HEK293 (cell line): ENCODE results near the gene BLVRB.

Experiments
- CTCF ChIP-seq: fragments of 450-650 bp; formaldehyde crosslinking; IDR thresholded peaks from 2 replicates; pipeline ENCODE4 v1.5.1; 2016; ENCODE audit warnings: missing biosample characterization, missing genetic modification characterization
- GFI1B ChIP-seq: fragments of 450-650 bp; formaldehyde crosslinking; IDR thresholded peaks from 2 replicates; pipeline ENCODE4 v1.5.1; 2016; ENCODE audit warnings: missing biosample characterization, missing genetic modification characterization
- ZNF19 ChIP-seq: fragments of 450-650 bp; formaldehyde crosslinking; IDR thresholded peaks from 2 replicates; pipeline ENCODE4; 2016; ENCODE audit warnings: missing biosample characterization, missing genetic modification characterization, low read depth
- ZNF580 ChIP-seq: fragments of 450-650 bp; formaldehyde crosslinking; IDR thresholded peaks from 2 replicates; pipeline ENCODE4 v1.5.1; 2016; ENCODE audit warnings: missing biosample characterization, missing genetic modification characterization
- TF ChIP-seq, protein P1 (sequence below): fragments of 450-650 bp; formaldehyde crosslinking; optimal IDR thresholded peaks from 2 replicates; pipeline ENCODE3; 2016; ENCODE audit warnings: missing biosample characterization, mild to moderate bottlenecking, missing genetic modification characterization

GRCh38 chr19:40486017-40486416 lies 20.5 kb upstream of the BLVRB start:
- TF ChIP-seq GFI1B (tag by site-specific recombination) (no peak), ZNF580 (tag by site-specific recombination) (no peak), CTCF (no peak), ZNF19 (tag by site-specific recombination) (no peak)
- TF ChIP-seq, protein P1, sequence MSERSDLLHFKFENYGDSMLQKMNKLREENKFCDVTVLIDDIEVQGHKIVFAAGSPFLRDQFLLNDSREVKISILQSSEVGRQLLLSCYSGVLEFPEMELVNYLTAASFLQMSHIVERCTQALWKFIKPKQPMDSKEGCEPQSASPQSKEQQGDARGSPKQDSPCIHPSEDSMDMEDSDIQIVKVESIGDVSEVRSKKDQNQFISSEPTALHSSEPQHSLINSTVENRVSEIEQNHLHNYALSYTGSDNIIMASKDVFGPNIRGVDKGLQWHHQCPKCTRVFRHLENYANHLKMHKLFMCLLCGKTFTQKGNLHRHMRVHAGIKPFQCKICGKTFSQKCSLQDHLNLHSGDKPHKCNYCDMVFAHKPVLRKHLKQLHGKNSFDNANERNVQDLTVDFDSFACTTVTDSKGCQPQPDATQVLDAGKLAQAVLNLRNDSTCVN, result peak; percentile 11
